Muscle layer of colon (tissue), 2 donors: ENCODE measurements around the gene KRTAP5-8.
"Not testable (repeated sequence)": the region's sequence is repeated elsewhere in the genome, so short reads cannot be mapped to it uniquely, and the experiment has no call there.

Experiments
- H3K27ac ChIP-seq: one replicate; pipeline ENCODE4 v1.7.0; 2013; ENCODE audit warnings: low read depth, mild to moderate bottlenecking, low read length, moderate library complexity
- H3K27me3 ChIP-seq, 2 donors: one replicate each; pipeline ENCODE4 v1.7.0; 2013; ENCODE audit warnings: low read length in 2 of 2, mild to moderate bottlenecking in 2 of 2; ENCODE audit not compliant: insufficient read depth in 2 of 2, control insufficient read depth in 1 of 2
- H3K36me3 ChIP-seq: one replicate; pipeline ENCODE4 v1.7.0; 2013; ENCODE audit warnings: mild to moderate bottlenecking, low read length; ENCODE audit not compliant: insufficient read depth
- H3K4me1 ChIP-seq: one replicate; pipeline ENCODE4 v1.7.0; 2013; ENCODE audit warnings: mild to moderate bottlenecking, low read length; ENCODE audit not compliant: insufficient read depth
- H3K4me3 ChIP-seq, 2 donors: one replicate each; pipeline ENCODE4 v1.7.0; 2013; ENCODE audit warnings: low read length in 2 of 2, low read depth in 1 of 2, mild to moderate bottlenecking in 1 of 2, moderate library complexity in 1 of 2
- H3K9ac ChIP-seq: one replicate; pipeline ENCODE4 v1.7.0; 2013; ENCODE audit warnings: low read length
- H3K9me3 ChIP-seq: one replicate; pipeline ENCODE4 v1.7.0; 2013; ENCODE audit warnings: mild to moderate bottlenecking, low read length
- donor health status: abdominal sarcoma.
- donor health status: Adenocarcinoma of cecum.

The KRTAP5-8 gene

DNA sequence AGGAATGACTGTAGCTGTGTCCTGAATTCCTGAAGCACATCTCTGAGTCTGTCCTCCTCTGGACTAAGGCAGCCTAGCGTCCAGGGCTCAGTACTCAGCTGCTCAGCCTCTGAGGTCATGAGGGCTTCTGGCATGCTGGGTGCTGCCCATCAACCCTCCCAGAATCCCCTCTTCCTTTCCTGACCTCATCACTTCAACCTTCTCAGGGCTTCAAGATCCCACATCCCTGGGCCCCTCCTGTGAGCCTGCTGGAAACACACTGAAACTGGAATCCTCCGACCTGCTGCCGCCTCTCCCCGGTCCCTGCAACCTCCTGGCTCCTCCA is 803 bp downstream of the KRTAP5-8 start:
- H3K9me3 ChIP-seq: no peaks in the 10 kb centered on the region

DNA sequence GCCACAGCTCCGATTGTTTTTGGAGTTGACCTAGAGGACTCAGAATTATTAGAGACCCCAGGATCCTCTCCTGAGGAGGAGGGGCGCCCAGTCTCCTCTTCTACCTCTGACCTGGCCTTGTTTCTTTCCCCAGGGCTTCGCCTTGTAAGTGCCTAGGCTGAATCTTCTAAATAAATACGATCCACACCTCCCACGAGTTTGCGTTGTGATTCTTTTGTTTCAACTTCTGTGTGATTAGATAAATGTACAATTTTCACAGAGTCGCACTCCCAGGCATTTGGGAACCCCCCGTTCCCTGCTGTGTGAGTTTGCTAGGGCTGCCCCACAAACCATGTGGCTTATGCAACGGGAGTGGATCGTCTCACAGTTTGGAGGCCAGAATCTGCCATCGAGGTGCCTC is 1.2 kb downstream of the KRTAP5-8 start:
- Histone ChIP-seq H3K4me3 (no peak overlapping the region), H3K4me1 (no peaks in the 10 kb centered on the region), H3K27me3 (no peaks in the 10 kb centered on the region), H3K36me3 (no peaks in the 10 kb centered on the region), H3K27ac (no peak overlapping the region), H3K9ac (no peak overlapping the region), H3K9me3 (no peaks in the 10 kb centered on the region)

More for the DNA sequence above, 803 bp downstream of the KRTAP5-8 start:
- Histone ChIP-seq H3K4me1 (no peaks in the 10 kb centered on the region), H3K4me3 (no peak overlapping the region), H3K9ac (no peak overlapping the region), H3K36me3 (no peaks in the 10 kb centered on the region), H3K27ac (no peak overlapping the region), H3K27me3 (no peaks in the 10 kb centered on the region)

GRCh38 chr11:71539971-71540370 is 2.1 kb downstream of the KRTAP5-8 start:
- not testable (repeated sequence) for H3K4me3 ChIP-seq, H3K36me3 ChIP-seq, H3K9ac ChIP-seq, H3K27ac ChIP-seq, H3K27me3 ChIP-seq, H3K9me3 ChIP-seq, H3K4me1 ChIP-seq

DNA sequence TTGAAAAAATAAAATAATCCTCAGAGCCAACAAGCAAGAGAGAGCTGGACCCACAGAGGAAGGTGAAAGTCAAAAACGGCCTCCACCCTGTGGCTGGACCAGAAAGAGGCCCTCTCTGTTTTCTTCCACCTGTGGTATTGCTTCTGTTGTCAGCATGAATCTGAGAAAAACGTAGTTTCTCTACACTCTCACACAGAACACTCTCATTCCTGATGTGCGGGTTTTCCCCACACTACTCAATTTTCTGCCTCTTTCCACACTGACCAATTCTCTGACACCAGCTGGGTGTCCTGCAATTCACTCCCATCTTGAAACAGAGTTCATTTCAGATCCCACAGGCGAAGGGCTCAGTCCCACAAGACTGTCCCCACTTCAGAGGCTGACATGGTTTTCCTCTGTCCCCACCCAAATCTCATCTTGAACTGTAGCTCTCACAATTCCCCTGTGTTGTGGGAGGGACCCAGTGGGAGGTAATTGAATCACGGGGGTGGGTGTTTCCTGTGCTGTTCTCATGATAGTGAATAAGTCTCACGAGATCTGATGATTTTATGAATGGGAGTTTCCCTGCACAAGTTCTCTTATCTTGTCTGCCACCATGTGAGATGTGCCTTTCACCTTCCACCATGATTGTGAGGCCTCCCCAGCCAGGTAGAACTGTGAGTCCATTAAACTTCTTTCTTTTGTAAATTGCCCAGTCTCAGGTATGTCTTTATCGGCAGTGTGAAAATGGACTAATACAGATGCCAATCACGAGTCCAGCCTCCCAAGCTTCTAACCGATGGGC is 2.9 kb downstream of the KRTAP5-8 start:
- H3K4me1 ChIP-seq, H3K27ac ChIP-seq, H3K27me3 ChIP-seq, H3K9ac ChIP-seq, H3K9me3 ChIP-seq, H3K36me3 ChIP-seq, H3K4me3 ChIP-seq: not testable (repeated sequence)

DNA sequence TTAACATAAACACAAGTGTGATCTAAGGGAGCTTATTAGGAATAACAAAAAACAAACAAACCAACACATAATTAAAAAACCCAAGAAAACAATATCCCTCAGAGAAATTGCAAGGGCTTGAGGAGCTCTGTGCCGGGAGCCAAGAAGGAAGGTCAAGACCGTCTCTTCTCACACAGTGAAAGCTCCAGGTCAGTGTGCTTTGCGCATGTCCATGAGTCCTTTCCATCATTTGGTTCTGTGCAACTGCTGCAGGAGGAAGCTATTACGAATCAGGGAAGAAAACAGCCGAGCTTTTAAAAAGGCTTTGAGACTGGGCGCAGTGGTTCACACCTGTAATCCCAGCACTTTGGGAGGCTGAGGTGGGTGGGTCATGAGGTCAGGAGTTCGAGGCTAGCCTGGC is 4.6 kb downstream of the KRTAP5-8 start:
- no peaks in the 10 kb centered on the region for H3K36me3 ChIP-seq
- H3K27me3 ChIP-seq: no peaks in the 10 kb centered on the region
- H3K9ac ChIP-seq: no peak overlapping the region
- no peak overlapping the region for H3K4me3 ChIP-seq
- H3K27ac ChIP-seq: no peak overlapping the region
- no peaks in the 10 kb centered on the region for H3K9me3 ChIP-seq
- no peaks in the 10 kb centered on the region for H3K4me1 ChIP-seq

DNA sequence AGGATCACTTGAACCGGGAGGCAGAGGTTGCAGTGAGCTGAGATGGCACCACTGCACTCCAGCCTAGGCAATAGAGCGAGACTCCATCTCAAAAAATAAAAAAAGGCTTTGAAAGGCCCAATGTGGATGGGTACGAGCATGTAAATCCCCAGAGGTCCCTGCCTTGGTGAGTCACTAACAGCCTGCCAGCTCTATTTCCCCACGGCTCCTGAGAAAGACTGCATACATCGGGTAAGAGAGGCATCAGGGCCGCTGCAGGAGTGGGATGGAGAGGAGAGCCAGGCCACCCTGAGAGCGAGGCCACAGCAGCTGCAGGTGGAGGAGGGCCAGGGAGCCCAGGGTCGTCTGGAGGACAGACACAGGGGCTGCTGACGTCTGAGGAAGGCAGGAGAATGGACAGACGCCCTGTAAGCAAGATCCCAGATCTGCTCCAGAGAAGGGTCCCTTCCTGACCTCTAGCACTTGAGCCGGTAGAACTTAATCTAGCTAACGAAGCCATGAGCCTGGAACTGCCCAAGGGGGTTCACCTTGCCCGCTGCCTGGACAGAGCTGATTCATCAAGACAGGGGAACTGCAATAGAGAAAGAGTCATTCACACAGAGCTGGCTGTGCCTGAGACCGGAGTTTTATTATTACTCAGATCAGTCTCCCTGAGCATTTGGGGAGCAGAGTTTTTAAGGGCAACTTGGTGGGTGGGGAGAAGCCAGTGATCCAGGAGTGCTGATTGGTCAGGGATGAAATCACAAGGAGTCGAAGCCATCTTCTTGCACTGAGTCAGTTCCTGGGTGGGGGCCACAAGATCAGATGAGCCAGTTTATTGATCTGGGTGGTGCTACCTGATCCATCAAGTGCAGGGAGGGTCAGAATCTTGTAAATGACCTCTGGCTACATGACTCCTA is 5.3 kb downstream of the KRTAP5-8 start:
- no peak overlapping the region for H3K27ac ChIP-seq
- H3K4me1 ChIP-seq: no peaks in the 10 kb centered on the region
- no peak overlapping the region for H3K4me3 ChIP-seq
- H3K9ac ChIP-seq: no peak overlapping the region
- no peaks in the 10 kb centered on the region for H3K27me3 ChIP-seq
- H3K9me3 ChIP-seq: no peaks in the 10 kb centered on the region
- H3K36me3 ChIP-seq: no peaks in the 10 kb centered on the region

GRCh38 chr11:71543866-71544265 is 6.0 kb downstream of the KRTAP5-8 start:
- Histone ChIP-seq H3K27ac (no peak overlapping the region), H3K4me3 (no peak overlapping the region), H3K27me3 (no peaks in the 10 kb centered on the region), H3K9me3 (no peaks in the 10 kb centered on the region), H3K4me1 (no peaks in the 10 kb centered on the region), H3K36me3 (no peaks in the 10 kb centered on the region), H3K9ac (no peak overlapping the region)

DNA sequence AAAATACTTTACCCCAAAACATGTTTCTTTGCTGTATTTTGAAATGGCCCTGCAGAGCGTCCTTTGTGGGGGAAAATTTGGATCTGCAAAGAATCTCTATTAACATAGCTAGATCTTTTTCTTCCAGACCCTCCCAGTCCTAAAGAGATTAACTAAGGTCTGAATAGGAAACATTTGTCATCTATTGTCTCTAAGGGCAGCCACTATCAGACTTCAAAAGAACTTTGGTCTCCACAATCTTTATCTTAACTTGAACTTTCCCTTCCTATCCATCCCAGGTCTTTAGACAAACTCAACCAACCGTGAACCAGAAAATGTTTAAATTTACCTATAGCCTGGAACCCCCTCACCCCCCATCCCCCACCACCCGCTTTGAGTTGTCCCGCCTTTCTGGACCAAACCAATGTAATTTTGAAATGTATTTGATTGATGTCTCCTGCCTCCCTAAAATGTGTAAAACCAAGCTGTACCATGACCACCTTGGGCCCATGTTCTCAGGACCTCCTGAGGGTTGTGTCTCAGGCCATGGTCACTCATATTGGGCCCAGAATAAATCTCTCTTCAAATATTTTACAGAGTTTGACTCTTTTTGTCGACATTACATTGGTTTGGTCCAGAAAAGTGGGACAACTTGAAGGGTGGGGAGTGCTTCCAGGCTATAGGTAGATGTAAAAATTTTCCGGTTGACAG is 6.8 kb downstream of the KRTAP5-8 start:
- Histone ChIP-seq H3K27ac (no peak overlapping the region), H3K4me3 (no peak overlapping the region)

GRCh38 chr11:71545405-71545966 is 7.7 kb downstream of the KRTAP5-8 start:
- Histone ChIP-seq H3K27ac (no peak overlapping the region), H3K27me3 (no peaks in the 10 kb centered on the region), H3K36me3 (no peaks in the 10 kb centered on the region), H3K9ac (no peak overlapping the region), H3K9me3 (no peaks in the 10 kb centered on the region), H3K4me3 (no peak overlapping the region), H3K4me1 (no peaks in the 10 kb centered on the region)

More for the DNA sequence above, 6.8 kb downstream of the KRTAP5-8 start:
- H3K4me1 ChIP-seq: no peaks in the 10 kb centered on the region
- H3K36me3 ChIP-seq: no peaks in the 10 kb centered on the region
- H3K9me3 ChIP-seq: no peaks in the 10 kb centered on the region
- no peaks in the 10 kb centered on the region for H3K27me3 ChIP-seq
- no peak overlapping the region for H3K9ac ChIP-seq

DNA sequence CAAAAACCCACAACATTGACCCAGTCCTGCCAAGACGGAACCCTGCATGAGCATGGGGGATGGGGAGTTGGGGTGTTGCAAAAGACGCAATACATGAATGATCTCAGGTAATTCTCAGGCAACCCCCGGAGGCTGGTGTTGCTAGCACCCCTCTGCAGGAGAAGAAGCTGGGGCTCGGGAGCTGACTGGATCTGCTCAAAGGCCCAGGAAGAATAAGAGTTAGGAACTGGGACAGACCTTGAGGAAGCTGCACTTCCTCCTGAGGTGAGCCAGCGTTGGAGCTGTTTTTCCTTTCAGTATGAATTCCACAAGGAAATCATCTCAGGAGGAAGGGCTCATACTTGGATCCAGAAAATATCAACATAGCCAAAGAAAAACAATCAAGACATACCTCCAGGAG is 10.3 kb downstream of the KRTAP5-8 start, which contains the start of gene KRTAP5-9:
TSS of gene KRTAP5-9 (plus strand) at position 301 of the 400 bp plus-strand sequence. CDS start 238 bp downstream, outside the sequence.
- no peaks in the 10 kb centered on the region for H3K27me3 ChIP-seq
- no peaks in the 10 kb centered on the region for H3K36me3 ChIP-seq
- no peak within 1 kb of the TSS for H3K27ac ChIP-seq
- no peak within 1 kb of the TSS for H3K9ac ChIP-seq
- no peak within 1 kb of the TSS for H3K4me3 ChIP-seq
- H3K4me1 ChIP-seq: no peaks in the 10 kb centered on the region
- no peaks in the 10 kb centered on the region for H3K9me3 ChIP-seq

DNA sequence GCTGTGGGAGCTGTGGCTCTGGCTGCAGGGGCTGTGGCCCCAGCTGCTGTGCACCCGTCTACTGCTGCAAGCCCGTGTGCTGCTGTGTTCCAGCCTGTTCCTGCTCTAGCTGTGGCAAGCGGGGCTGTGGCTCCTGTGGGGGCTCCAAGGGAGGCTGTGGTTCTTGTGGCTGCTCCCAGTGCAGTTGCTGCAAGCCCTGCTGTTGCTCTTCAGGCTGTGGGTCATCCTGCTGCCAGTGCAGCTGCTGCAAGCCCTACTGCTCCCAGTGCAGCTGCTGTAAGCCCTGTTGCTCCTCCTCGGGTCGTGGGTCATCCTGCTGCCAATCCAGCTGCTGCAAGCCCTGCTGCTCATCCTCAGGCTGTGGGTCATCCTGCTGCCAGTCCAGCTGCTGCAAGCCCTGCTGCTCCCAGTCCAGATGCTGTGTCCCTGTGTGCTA is 10.9 kb downstream of the KRTAP5-8 start:
- Histone ChIP-seq H3K9ac (no peak overlapping the region), H3K27ac (no peak overlapping the region), H3K4me1 (no peaks in the 10 kb centered on the region), H3K9me3 (no peaks in the 10 kb centered on the region), H3K36me3 (no peaks in the 10 kb centered on the region), H3K27me3 (no peaks in the 10 kb centered on the region), H3K4me3 (no peak overlapping the region)
